HT-29 (cell line): Measurements from ENCODE around the gene SCGB3A2. TPM values are rescaled to one million over a fixed set of nuclear protein-coding genes. Genes with fewer than 3 reads are reported as not detected.

ENCODE experiments used
- DNase-seq: peaks from one replicate; pipeline ENCODE4 v3.0.0-alpha.2; 2015; ENCODE audit warnings: low spot score
- total RNA-seq: library from RNA; depleted of rRNA; stranded (reverse); fragments of >200 nt; shearing (Covaris generic); gene quantifications from 2 replicates; pipeline ENCODE4 v1.2.3, GENCODE V29; 2014; rRNA removed

SCGB3A2 gene, protein sequence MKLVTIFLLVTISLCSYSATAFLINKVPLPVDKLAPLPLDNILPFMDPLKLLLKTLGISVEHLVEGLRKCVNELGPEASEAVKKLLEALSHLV
- not detected in 2 replicates for total RNA-seq

- no peak for DNase-seq
Measured at GRCh38 chr5:147878066-147878759, at the start of gene SCGB3A2. SCGB3A2 (plus strand) TSS chr5:147878711; CDS start chr5:147878804, 93 bp downstream.

DNA sequence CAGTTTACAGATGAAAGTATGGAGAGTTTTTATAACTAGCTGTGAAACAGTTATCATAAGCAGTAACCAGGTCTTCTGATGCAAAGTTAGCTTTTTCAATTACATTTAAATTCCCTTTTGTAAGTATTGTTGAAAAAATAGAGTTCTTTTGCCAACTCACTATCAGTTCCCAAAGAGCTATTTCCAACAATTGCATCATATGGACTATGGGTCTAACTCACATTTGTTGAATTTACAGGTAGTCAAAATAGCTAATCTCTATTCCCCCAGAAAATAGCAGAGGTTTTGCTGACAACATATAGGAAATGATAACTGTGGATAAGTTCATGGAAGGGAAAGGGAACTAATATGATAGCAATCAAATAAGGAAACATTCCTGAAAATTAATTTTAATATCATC, 48.5 kb upstream of the SCGB3A2 start:
- no peak for DNase-seq

DNA sequence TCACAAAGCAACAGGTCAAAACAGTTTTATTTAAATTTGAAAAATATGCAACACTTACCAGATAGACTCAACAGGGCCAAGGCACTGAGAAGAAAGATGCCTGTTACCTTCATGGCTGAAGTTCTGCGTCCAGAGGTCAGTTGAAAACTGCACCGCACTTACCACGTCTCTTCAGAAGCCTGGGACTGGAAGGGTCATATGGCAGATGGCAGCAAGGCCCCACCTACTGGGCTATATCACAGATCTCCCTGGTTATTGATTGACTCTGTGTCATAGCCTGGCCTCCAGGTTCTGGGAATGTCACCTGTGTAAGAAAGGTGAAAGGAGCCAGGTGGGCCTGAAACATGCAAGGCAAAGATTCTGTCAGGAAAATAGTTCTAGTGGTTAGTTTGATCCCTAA, 47.0 kb upstream of the SCGB3A2 start, which contains the start of gene SPINK1:
Gene SPINK1 (minus strand): TSS at position 207 of the 400 bp plus-strand sequence. CDS start 94 bp downstream, at position 113.
- peak; percentile 52 for DNase-seq

GRCh38 chr5:147832541-147832940, 46.0 kb upstream of the SCGB3A2 start:
- no peak for DNase-seq

GRCh38 chr5:147835386-147835798, 43.1 kb upstream of the SCGB3A2 start:
- DNase-seq, result peak; percentile 71

DNA sequence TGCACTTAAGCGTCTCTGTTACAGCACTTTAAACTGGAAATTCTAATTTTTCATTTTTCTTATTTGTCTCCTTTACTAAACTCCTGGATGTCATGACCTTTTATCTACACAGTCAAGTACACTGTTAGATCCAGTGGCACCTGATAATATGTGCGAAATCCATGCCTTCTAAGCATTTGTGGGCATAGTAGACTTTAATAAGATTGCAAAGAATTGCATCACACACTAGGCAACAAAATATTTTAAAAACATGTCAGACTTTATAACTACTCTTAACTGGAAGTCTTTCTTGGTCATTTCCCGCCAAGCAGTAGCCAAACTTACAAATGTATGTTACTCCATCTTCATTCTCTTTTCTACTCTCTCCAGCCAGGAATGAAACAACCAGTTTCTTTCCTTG, 42.1 kb upstream of the SCGB3A2 start:
- DNase-seq, result no peak

GRCh38 chr5:147842869-147843268, 35.6 kb upstream of the SCGB3A2 start:
- no peak for DNase-seq

GRCh38 chr5:147844846-147845245, 33.7 kb upstream of the SCGB3A2 start:
- DNase-seq, result no peak

DNA sequence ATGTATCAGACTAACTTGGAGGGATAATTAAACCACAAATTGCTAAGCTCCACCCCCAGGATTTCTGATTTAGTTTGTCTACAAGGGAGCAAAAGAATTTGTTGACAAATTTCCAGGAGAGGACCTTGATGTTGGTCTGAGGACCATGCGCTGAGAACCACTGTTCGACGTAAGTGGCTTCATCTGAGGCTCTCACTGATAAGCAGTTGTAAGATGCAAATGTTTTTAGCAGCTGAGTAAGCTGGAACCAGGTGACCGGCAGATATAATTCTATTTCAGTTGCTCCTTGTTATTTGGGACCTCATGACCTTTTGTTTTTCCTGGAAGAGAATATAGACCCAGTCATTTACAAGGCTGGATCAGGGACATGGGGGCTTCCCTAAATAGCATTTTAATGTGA, 32.9 kb upstream of the SCGB3A2 start:
- DNase-seq, result no peak

DNA sequence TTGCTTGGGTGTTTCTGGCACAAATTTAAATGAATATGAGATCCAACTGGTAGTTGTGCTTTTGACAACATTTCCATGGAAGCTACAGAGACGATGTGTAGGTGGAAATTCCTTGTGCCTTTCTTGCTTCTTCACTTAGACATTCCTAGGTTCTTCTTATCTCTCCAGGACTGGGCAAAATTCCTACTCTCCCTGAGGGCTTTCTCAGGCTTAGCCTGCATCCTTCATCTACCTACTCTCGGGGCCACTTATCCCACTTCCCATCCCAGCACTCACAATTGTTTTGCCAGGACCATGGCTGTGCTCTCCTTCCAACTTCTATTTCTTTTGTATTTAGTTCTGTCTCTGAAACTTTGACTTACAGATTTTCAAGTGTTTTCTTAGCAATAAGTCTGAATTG, 29.3 kb upstream of the SCGB3A2 start:
- DNase-seq, result no peak

GRCh38 chr5:147851578-147851977, 26.9 kb upstream of the SCGB3A2 start:
- DNase-seq, result no peak

GRCh38 chr5:147852365-147852764, 26.1 kb upstream of the SCGB3A2 start:
- DNase-seq, result no peak

GRCh38 chr5:147853372-147853987, 25.0 kb upstream of the SCGB3A2 start:
- DNase-seq, result no peak

DNA sequence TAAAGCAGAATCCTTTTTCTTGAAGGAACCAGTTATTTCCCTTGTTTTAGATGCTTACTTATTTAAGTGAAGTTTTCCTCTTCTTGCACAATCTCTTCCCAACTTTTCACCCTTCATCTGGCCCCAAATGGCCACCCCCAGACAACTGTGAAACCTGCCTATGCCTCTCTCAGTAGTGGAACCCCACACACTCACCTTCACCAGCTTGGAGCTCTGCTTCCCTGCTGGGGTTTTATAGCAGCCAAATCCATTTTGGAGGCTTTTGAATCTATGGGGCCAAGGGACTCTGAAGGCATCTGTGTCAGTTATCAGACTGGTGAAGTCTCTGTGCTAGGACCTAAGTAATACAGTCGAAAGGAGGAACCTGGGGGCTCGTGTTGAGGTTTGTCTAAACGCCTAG, 24.2 kb upstream of the SCGB3A2 start:
- no peak for DNase-seq

GRCh38 chr5:147854894-147855773, 23.4 kb upstream of the SCGB3A2 start:
- no peak for DNase-seq

- no peak for DNase-seq
Measured at GRCh38 chr5:147855774-147856069, 22.8 kb upstream of the SCGB3A2 start.

DNA sequence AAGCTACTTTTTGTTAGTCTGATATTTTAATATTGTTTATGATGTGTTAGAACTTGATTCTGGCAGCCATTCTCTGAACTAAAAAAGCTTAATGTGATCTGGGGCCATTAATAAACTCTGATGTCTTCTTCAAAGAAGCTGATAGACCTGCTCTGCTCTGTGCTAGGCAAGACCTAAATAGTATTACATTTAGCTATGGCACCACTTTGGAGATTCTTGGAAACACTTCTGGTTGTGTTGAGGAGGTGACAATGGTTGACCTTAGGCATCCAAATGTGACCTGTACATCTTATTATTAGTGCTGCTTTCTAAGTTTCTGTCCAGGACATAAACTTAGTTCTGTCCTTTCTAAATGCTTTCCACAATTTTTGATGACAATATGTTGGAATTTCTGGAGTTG, 21.7 kb upstream of the SCGB3A2 start:
- no peak for DNase-seq

DNA sequence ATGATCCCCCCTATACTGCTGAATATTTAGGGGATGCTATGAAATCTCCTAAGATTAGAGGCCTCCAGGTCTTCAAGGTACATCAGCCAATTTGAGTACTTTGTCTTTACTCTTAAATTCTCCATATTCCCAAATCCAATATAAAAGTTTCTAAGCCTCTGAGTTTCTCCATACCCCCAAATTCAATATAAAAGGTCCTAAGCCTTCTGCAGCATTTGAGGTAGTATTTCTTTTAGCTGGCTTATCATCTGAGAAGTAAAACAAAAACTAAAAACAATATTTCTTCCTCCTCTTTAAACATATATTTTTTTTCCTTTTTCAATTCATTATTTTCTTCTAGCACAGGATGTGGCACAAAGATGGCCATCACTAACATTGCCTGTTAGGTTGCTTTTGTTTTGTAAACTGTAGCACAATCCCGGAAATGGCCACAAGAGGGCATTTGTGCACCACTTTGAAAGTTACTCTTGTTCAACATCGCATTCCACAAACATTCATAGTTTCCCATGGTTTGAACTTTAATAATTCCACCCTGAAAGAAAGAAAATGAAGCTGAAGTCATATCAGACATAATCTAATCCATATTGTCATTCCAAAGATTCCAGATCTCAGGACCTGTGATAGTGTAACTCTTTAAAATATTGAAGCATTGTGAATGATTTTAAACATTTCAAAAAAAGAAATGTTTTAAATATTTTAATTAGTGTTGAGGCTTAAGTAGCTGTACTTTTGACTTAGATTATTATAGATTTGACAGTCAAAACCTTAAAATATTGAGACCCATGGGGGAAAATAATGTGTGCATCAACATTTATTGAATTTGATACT, 21.0 kb upstream of the SCGB3A2 start:
- peak; percentile 86 for DNase-seq

DNA sequence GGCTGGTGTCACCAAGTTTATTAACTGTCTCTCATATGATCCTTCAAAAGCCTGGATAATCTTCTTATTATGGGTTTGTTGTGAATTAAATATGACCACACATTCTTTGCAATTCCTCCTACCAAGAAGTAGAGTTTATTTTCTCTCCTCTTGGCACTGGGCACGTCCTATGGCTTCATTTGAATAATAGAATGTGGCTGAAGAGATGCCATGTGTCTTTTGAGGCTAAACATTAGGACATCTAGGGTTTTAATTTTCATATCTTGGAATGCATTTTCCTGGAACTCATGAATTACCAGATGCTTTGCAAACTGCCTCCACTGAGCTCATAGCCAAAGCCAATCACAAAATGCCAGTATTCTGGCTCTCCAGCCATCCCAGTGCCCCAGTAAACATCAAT, 19.9 kb upstream of the SCGB3A2 start:
- no peak for DNase-seq

DNA sequence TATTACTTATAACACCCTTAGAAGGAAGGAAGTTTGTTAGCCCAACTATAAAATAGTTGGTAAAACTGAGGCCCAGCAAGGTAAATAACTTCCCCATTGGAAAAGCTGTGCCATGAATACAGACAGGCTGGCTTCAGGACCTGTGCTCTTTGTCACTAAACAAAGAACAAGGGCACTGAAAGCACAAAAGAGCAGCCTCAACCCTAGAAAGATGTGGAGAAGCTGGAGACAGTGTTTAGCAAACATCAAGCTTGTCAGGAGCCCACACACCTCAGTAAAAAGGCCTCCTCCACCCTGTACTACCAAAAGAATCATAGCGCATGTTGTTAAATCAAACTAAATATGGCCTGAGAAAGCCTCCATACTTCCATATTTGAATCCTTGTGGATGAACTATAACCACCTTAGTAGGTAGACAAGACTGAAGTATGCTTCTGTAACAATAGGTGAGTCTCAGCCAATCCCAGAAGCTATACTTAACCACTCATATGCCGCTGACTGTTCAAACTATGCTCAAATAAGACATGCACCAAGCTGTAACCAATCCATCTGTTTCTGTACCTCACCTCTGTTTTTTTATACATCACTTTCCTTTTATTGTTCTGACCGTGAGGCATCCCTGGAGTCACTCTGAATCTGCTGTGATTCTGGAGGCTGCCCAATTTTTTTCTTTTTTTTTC, 18.4 kb upstream of the SCGB3A2 start:
- DNase-seq, result no peak

- DNase-seq, result peak; percentile 33
Measured at GRCh38 chr5:147860641-147861025, 17.9 kb upstream of the SCGB3A2 start.
